NCI-H748 (cell line): ENCODE results near the gene MYH7.
A peak's percentile ranks its signal among the peaks of the same experiment; 100 is the strongest.
"Not testable (repeated sequence)": the region's sequence is repeated elsewhere in the genome, so short reads cannot be mapped to it uniquely, and the experiment has no call there.

ENCODE experiments used
- DNase-seq: peaks from one replicate; lab custom pipeline; 2025; ENCODE audit not compliant: unreplicated experiment; lab: John Stamatoyannopoulos, UW

MYH7 gene

GRCh38 chr14:23388996-23389395, 46.5 kb downstream of the MYH7 start:
- DNase-seq = no peak

- DNase-seq = no peak
These were observed 47.3 kb downstream of the MYH7 start for GRCh38 chr14:23387916-23388882.

DNA sequence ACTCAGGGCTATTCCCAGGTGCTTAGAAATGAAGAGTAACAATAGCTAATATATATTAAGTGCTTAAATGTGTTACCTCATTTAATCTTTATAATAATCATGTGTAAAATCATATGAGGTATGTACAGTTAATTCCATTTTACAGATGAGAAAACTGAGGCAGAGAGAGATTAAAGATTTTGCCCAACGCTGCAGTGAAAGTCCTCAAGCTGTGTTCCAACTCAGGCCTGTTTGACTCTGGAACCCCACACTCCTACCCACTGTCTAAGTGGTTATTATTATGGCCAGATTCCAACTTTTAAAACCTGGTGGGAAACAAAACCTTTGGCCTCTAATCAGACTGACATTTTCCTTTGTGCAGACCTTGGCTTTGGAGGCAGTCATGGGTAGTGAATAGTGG, 48.5 kb downstream of the MYH7 start:
- DNase-seq = no peak

DNA sequence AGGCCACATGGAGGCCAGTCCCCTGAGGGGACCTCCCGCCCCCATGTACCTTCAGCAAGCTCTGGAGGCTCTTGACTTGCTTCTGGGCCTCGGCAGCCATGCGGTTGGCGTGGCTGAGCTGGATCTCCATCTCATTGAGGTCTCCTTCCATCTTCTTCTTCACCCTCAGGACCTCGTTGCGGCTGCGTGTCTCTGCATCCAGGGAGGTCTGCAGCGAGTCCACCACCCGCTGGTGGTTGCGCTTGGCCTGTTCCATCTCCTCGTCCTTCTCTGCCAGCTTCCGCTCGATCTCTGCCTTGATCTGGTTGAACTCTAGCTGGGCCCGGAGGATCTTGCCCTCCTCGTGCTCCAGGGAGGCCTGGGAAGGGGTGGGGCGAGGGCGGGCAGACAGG, 49.2 kb downstream of the MYH7 start:
- DNase-seq = not testable (repeated sequence)

- DNase-seq = no peak
These were observed 49.7 kb downstream of the MYH7 start for GRCh38 chr14:23385642-23386265.

DNA sequence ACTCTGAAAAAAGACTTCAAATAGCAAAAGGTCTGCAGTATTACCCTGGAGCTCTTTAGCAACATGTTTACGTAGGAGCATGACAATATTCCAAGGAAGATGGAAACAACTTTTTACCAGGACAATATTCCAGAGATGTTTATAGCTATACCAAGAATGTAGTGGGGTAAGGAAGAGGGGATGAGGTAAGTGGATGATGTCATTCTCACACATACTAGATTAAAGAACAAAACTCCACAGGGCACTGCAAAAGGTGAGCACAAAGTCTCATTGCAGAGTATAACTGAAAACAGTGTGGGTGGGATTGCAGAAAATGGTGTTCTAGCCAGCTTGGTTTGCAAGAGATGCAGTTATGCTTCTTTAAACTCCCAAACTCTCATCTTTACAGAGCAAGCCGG, 50.2 kb downstream of the MYH7 start:
- DNase-seq = no peak

DNA sequence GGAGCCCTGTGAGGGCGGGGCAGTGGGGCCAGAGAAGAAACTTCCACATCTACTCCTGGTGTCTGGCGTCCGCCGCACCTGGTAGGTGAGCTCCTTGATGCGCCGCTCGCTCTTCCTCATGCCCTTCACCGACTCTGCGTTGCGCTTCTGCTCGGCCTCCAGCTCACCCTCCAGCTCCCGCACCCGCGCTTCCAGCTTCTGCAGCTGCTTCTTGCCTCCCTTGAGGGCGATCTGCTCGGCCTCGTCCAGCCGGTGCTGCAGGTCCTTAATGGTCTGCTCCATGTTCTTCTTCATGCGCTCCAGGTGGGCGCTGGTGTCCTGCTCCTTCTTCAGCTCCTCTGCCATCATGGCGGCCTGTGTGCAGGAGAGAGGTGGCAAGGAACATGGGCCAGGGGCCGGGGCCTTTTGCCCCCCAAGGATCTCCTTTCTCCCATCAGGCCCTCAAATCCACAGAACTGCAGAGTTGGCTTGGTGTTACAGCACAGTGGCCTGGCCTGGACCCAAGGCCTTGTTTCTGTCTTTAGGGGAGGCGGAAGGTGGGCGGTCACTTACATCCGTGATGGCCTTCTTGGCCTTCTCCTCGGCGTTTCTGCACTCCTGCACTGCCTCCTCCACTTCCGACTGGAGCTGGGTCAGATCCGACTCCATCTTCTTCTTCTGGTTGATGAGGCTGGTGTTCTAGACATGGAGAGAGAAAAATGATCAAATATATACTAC, 50.9 kb downstream of the MYH7 start:
- no peak for DNase-seq

DNA sequence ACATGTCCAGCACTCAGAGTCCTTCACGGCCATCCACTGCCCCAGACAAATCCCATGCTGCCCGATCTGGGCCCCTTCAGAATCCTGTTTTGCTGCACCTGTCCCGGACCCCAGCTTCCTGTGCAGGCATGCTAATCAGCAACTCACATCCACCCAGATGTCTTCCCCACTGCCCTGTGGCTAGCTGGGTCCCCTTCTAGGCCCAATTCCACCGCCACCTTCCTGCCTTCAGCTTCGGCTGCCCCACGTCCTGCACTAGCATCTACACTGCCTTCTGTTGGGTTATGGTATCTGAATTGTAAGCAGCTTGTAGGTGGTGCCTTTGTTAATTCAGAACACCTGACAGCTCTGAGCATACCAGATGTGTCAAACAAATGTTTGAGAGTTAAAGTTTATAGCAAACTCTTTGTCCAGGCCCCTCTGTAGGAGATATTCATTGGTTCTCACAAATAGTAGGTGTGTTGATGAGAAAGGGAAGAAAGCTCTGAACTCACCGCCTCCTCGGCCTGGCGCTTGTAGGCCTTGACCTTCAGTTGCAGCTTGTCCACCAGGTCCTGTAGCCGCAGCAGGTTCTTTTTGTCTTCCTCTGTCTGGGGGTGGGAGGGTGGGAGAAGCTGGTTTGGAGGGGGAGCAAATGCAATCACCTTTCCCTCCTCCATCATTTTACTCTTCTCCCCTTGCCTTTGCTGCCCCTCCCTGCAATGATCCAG, 52.6 kb downstream of the MYH7 start:
- no peak for DNase-seq

- no peak for DNase-seq
These were observed 53.2 kb downstream of the MYH7 start for GRCh38 chr14:23382276-23382675.

DNA sequence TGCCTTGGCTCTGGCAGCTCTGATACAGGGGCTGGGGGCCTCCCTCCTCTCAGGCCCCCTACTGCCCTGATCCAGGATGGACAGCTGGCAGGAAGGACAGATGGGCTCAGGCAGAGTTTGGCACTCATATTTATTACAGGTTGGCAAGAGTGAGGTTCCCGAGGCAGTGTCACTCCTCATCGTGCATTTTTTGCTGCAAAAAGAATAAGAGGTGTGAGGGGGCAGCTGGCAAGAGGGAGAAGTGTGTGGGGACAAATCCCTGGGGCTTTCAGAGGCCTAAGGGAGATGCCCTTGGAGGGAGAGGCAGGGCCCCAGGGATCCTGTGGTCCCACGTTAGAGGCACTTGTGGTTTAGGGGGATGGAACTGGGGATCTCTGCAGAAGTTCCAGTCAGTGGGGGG, 53.6 kb downstream of the MYH7 start:
- DNase-seq = no peak

GRCh38 chr14:23380976-23381375, 54.5 kb downstream of the MYH7 start:
- no peak for DNase-seq

DNA sequence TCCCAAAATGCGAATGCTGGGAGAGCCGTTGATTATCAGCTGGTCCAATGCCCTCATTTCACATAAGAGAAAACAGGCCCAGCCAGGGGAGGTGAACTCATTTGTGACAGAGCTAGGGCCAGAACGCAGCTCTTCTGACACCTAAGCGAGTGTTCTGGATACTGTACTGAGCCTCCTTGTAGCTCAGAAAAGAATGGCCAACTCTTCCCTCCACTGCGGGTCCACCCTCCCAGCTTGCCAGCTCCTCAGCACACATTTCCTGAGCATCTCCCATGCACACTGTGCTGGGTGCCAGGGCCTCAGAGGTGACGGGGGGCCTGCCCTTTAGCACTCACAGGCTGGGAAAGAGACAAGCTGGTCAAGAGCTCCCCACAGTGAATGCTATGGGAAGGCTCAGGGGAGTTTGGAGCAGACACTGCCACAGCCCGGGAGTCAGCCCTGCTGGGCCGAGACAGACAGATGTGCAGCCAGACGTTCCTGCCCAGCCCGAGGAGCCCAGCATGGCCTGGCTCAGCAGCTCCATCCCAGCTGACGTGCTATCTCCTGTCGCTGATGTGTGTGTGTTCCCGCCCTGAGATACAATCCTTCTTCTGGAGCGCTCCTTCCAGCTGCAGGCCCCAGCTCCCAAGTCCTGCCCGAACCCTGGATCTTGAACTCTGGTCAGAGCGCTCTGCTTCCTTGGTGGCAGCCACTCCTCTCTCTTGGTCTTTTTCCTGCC, 55.1 kb downstream of the MYH7 start:
- DNase-seq = no peak

GRCh38 chr14:23379366-23380196, 55.9 kb downstream of the MYH7 start:
- DNase-seq = peak; percentile 68

- DNase-seq = no peak
These were observed 56.7 kb downstream of the MYH7 start for GRCh38 chr14:23378612-23379220.

DNA sequence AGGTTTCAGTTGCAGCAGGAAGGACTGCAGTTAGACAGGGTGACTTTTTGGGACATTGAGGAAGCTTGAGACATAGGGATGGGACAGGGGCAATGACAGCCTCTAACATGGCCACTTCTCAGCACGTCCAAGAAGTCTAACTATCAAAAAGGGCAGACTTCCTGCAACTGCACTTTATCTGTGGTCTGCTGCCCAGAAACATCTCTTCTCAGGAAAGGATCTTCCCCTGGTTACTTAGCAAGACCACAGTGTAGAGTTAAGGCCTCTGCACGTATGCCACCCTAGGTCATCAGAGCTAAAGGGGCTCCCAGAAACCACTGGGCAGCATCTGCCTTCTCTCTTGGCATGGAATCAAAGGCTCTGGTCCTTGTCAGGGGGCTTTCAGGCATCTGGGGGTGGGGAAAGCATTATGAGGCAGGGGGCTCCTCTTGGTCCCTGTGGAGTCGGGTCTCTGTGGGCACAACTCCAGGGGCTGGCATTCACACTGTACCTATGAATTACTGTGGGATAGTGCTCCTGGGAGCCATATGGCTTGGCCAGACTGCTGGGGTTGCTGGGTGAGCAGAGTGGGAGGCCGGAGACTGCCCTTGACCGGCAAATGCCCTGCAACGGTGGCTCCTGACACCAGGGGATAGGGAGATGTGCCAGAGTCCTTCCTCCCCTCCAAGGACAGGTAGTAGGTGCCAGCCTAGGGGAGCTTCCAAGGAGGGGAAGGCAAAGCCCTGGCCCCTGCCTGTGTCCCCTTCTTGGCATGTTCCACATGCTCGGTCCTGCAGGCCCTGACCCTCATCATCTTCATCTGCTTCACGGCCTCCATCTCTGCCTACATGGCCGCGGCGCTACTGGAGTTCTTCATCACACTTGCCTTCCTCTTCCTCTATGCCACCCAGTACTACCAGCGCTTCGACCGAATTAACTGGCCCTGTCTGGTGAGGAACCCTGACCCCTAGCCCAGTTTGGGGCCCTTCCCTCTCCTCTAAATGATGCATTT, 57.6 kb downstream of the MYH7 start:
- no peak for DNase-seq

DNA sequence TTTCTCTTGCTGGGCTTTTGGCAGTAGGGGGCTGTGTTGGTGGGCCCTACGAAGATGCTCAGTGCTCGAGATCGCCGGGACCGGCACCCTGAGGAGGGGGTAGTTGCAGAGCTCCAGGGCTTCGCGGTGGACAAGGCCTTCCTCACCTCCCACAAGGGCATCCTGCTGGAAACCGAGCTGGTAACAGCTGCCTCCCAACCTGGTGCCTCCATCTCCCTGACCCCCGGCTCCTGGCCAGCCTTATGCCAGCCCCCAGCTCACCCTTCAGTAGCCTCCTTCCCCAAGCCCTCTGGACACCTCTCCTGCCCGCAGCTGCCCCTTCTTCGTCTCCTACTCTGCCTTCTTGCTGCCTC, 58.3 kb downstream of the MYH7 start:
- no peak for DNase-seq

DNA sequence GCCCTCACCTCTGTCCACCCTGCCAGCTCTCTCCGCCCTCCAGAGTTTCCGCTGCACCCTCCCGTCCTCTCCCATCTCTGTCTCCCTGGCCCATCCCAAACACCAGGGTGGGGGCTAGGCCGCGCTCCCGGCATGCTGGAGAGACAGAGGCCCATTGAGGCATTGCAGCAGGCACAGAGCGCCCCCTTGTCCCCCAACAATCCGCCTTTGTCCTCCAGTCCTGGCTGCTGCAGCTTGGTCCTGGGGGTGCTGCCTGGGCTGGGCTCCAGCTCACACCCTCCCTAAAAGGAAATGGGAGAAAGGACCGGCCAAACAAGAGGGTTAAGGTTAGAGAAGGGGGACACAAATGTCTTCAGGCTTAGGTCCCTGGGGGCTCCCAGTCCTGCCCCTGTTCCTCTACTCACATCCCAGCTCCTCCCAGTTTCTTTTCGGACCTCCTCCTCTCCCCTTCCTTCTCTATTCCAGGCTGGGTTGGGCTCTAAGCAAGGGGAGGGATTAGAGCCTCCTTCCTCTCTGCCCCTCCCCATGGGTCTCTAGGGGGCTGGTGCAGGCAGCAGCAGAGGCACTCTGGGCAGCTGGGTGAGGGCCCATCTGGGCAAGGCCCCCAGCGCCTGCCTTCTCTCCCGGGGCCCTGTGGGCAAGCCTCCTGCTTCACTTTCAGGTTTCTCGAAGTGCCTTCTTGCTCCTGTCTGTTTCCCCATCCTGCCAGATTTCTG, 58.8 kb downstream of the MYH7 start, which contains the start of gene CMTM5:
Gene CMTM5 (plus strand): TSS at position 565 of the 716 bp plus-strand sequence. CDS start 206 bp downstream, outside the sequence.
- DNase-seq = no peak
